ENCODE data around the gene INSYN2B. TPM values are rescaled to one million over a fixed set of nuclear protein-coding genes. Genes with fewer than 3 reads are reported as not detected.

INSYN2B gene
- total and polyA plus RNA-seq, 2 experiments from 2014 or later, result 1.5 TPM; not detected in 1

DNA sequence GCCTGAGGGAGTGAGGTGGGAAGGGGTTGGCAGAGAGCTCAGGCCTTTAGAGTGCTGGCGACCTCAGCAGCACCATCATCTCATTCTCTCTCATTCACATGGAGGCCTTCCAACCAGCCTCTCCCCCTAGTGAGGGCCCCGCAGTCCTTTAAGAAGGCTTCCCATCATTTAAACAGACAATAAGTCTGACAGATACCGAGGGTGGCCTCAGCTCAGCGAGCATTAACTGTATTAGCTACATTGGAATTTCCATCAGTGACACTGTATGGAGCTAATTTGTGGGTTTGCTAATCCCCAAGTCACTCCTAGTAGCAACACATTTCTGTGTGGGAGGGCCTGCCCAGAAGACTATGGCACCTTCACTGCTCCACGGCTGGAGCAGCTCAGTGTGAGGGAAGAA lies 75.8 kb downstream of the INSYN2B start:
- Histone ChIP-seq H3K36me3 (replicated peaks; ENCODE audit: insufficient read depth, low read depth) (no peaks in the 10 kb centered on the region), H2AFZ (no peak overlapping the region), H4K20me1 (ENCODE audit: insufficient read depth, poor library complexity, severe bottlenecking) (no peaks in the 10 kb centered on the region), H3K4me3 (no peak overlapping the region), H3K4me2 (no peak overlapping the region), H3K79me2 (no peaks in the 10 kb centered on the region), H3K27ac (no peak overlapping the region), H3K4me1 (ENCODE audit: insufficient read depth) (no peaks in the 10 kb centered on the region), H3K27me3 (no peaks in the 10 kb centered on the region), H3K9me2 (replicated peaks; ENCODE audit: insufficient read depth) (no peaks in the 10 kb centered on the region), H3K9me3 (ENCODE audit: low read depth) (no peaks in the 10 kb centered on the region)
- DNase-seq (ENCODE audit: low spot score), result no peak
- 57% methylated on average over 5 of the region's 5 CpGs for WGBS (ENCODE audit: low lambda C conversion rate, missing lambda C conversion rate)
- TF ChIP-seq, protein P1, sequence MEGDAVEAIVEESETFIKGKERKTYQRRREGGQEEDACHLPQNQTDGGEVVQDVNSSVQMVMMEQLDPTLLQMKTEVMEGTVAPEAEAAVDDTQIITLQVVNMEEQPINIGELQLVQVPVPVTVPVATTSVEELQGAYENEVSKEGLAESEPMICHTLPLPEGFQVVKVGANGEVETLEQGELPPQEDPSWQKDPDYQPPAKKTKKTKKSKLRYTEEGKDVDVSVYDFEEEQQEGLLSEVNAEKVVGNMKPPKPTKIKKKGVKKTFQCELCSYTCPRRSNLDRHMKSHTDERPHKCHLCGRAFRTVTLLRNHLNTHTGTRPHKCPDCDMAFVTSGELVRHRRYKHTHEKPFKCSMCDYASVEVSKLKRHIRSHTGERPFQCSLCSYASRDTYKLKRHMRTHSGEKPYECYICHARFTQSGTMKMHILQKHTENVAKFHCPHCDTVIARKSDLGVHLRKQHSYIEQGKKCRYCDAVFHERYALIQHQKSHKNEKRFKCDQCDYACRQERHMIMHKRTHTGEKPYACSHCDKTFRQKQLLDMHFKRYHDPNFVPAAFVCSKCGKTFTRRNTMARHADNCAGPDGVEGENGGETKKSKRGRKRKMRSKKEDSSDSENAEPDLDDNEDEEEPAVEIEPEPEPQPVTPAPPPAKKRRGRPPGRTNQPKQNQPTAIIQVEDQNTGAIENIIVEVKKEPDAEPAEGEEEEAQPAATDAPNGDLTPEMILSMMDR (IDR thresholded peaks at IDR 0.05; ENCODE audit: poor library complexity), result no peak
- TF ChIP-seq EZH2phosphoT487 (IDR thresholded peaks at IDR 0.05; ENCODE audit: low read depth, severe bottlenecking, unreplicated experiment) (no peak), EZH2 (IDR thresholded peaks at IDR 0.05; ENCODE audit: borderline replicate concordance) (no peak)

GRCh38 chr5:169904059-169904458 lies 76.2 kb downstream of the INSYN2B start:
- Histone ChIP-seq H4K20me1 (ENCODE audit: insufficient read depth, poor library complexity, severe bottlenecking) (no peaks in the 10 kb centered on the region), H2AFZ (no peak overlapping the region), H3K9me3 (ENCODE audit: low read depth) (no peaks in the 10 kb centered on the region), H3K4me2 (no peak overlapping the region), H3K36me3 (replicated peaks; ENCODE audit: insufficient read depth, low read depth) (no peaks in the 10 kb centered on the region), H3K79me2 (no peaks in the 10 kb centered on the region), H3K9me2 (replicated peaks; ENCODE audit: insufficient read depth) (no peaks in the 10 kb centered on the region), H3K27me3 (no peaks in the 10 kb centered on the region), H3K4me3 (no peak overlapping the region), H3K4me1 (ENCODE audit: insufficient read depth) (no peaks in the 10 kb centered on the region), H3K27ac (no peak overlapping the region)
- TF ChIP-seq EZH2 (IDR thresholded peaks at IDR 0.05; ENCODE audit: borderline replicate concordance) (no peak), EZH2phosphoT487 (IDR thresholded peaks at IDR 0.05; ENCODE audit: low read depth, severe bottlenecking, unreplicated experiment) (no peak)
- TF ChIP-seq, protein P1 (IDR thresholded peaks at IDR 0.05; ENCODE audit: poor library complexity), result no peak
- WGBS (ENCODE audit: low lambda C conversion rate, missing lambda C conversion rate), result 91% methylated on average over 2 of the region's 2 CpGs
- DNase-seq (ENCODE audit: low spot score), result no peak

- DNase-seq (ENCODE audit: low spot score), result no peak
- Histone ChIP-seq H3K4me1 (ENCODE audit: insufficient read depth) (no peaks in the 10 kb centered on the region), H3K4me3 (no peak overlapping the region), H3K36me3 (replicated peaks; ENCODE audit: insufficient read depth, low read depth) (no peaks in the 10 kb centered on the region), H3K27ac (no peak overlapping the region), H4K20me1 (ENCODE audit: insufficient read depth, poor library complexity, severe bottlenecking) (no peaks in the 10 kb centered on the region), H2AFZ (no peak overlapping the region), H3K9me2 (replicated peaks; ENCODE audit: insufficient read depth) (no peaks in the 10 kb centered on the region), H3K4me2 (no peak overlapping the region), H3K79me2 (no peaks in the 10 kb centered on the region), H3K9me3 (ENCODE audit: low read depth) (no peaks in the 10 kb centered on the region), H3K27me3 (no peaks in the 10 kb centered on the region)
- 81% methylated on average over 2 of the region's 2 CpGs for WGBS (ENCODE audit: low lambda C conversion rate, missing lambda C conversion rate)
- no peak for TF ChIP-seq EZH2phosphoT487 (IDR thresholded peaks at IDR 0.05; ENCODE audit: low read depth, severe bottlenecking, unreplicated experiment)
- TF ChIP-seq, protein P1 (IDR thresholded peaks at IDR 0.05; ENCODE audit: poor library complexity), result no peak
- TF ChIP-seq EZH2 (IDR thresholded peaks at IDR 0.05; ENCODE audit: borderline replicate concordance), result no peak
These were observed 78.4 kb downstream of the INSYN2B start for GRCh38 chr5:169901896-169902295.

GRCh38 chr5:169897481-169897880 lies 82.8 kb downstream of the INSYN2B start:
- 90% methylated on average over 4 of the region's 4 CpGs for whole genome bisulfite sequencing (ENCODE audit: low lambda C conversion rate, missing lambda C conversion rate)
- Histone ChIP-seq H3K36me3 (replicated peaks; ENCODE audit: insufficient read depth, low read depth) (no peaks in the 10 kb centered on the region), H4K20me1 (ENCODE audit: insufficient read depth, poor library complexity, severe bottlenecking) (no peaks in the 10 kb centered on the region), H3K9me2 (replicated peaks; ENCODE audit: insufficient read depth) (no peaks in the 10 kb centered on the region), H3K27ac (no peak overlapping the region), H3K4me3 (no peak overlapping the region), H3K4me1 (ENCODE audit: insufficient read depth) (no peaks in the 10 kb centered on the region), H3K4me2 (no peak overlapping the region), H3K79me2 (no peaks in the 10 kb centered on the region), H2AFZ (no peak overlapping the region), H3K9me3 (ENCODE audit: low read depth) (no peaks in the 10 kb centered on the region), H3K27me3 (no peaks in the 10 kb centered on the region)
- no peak for TF ChIP-seq EZH2 (IDR thresholded peaks at IDR 0.05; ENCODE audit: borderline replicate concordance)
- TF ChIP-seq, protein P1 (IDR thresholded peaks at IDR 0.05; ENCODE audit: poor library complexity), result no peak
- no peak for TF ChIP-seq EZH2phosphoT487 (IDR thresholded peaks at IDR 0.05; ENCODE audit: low read depth, severe bottlenecking, unreplicated experiment)
- DNase-seq (ENCODE audit: low spot score), result no peak

All from hepatocyte (in vitro differentiated cells).